Lower lobe of right lung (tissue), 2 donors: ENCODE measurements around the gene COCH. TPM values are rescaled to one million over a fixed set of nuclear protein-coding genes. Genes with fewer than 3 reads are reported as not detected.
"Not testable (repeated sequence)": the region's sequence is repeated elsewhere in the genome, so short reads cannot be mapped to it uniquely, and the experiment has no call there.

Experiments used
- ATAC-seq, 2 donors: fragments of 200-7000 bp; cut with Tn5 transposase; one replicate each; pipeline ENCODE4 v1.9.1; 2020 to 2022; ENCODE audit warnings: mild to moderate bottlenecking in 2 of 2, moderate library complexity in 2 of 2
- DNase-seq: peaks from one replicate; pipeline ENCODE4 v3.0.0-alpha.2; 2020
- H3K27ac ChIP-seq: fragments of 200-600 bp; one replicate; pipeline ENCODE4 v1.8.0; 2022
- H3K27me3 ChIP-seq: fragments of 200-600 bp; one replicate; pipeline ENCODE4 v1.8.0; 2022; ENCODE audit warnings: low read depth
- H3K36me3 ChIP-seq: fragments of 200-600 bp; one replicate; pipeline ENCODE4 v1.8.0; 2022; ENCODE audit warnings: mild to moderate bottlenecking
- H3K4me1 ChIP-seq: fragments of 200-600 bp; one replicate; pipeline ENCODE4 v1.8.0; 2022
- H3K4me3 ChIP-seq: fragments of 200-600 bp; one replicate; pipeline ENCODE4 v1.8.0; 2022; ENCODE audit warnings: mild to moderate bottlenecking
- H3K9me3 ChIP-seq: fragments of 200-600 bp; one replicate; pipeline ENCODE4 v1.8.0; 2022
- CTCF ChIP-seq: fragments of 200-600 bp; IDR thresholded peaks from one replicate; pipeline ENCODE4 v1.8.0; 2022; ENCODE audit warnings: antibody characterized with exemption, mild to moderate bottlenecking
- intact Hi-C: fragments of 100-400 bp; cut with DNase I; formaldehyde crosslinking; loops from one replicate; pipeline ENCODE4 v1.11.0; 2022
- total RNA-seq: library from RNA; stranded (reverse); fragmentation: NEBNext Ultra II Directional; extraction: Animal tissue kit (Norgen Biotek cat#: 25700); gene quantifications from one replicate; pipeline ENCODE4 v1.2.1, GENCODE V29; 2021
- donor health status: DM: no; HTN: yes; CAD: no; lungs with severe emphysema.

The COCH gene
- total RNA-seq, 1 donor from 2014 or later: 0.50 TPM

- no peaks in the 10 kb centered on the region for H3K27me3 ChIP-seq
- no peak for TF ChIP-seq CTCF
- ATAC-seq (no peak), DNase-seq (no peak)
- intact Hi-C loops: no loop called here
- H3K4me1 ChIP-seq: no peaks in the 10 kb centered on the region
- no peak overlapping the region for H3K4me3 ChIP-seq
- no peak overlapping the region for H3K27ac ChIP-seq
- no peaks in the 10 kb centered on the region for H3K9me3 ChIP-seq
- peaks cover 15% of the 10 kb centered on the region for H3K36me3 ChIP-seq
These were observed 54.1 kb downstream of the COCH start for GRCh38 chr14:30928462-30928861.

GRCh38 chr14:30933937-30934336 lies 59.6 kb downstream of the COCH start:
- DNase-seq, H3K4me1 ChIP-seq, H3K27ac ChIP-seq, intact Hi-C loops, H3K4me3 ChIP-seq, H3K27me3 ChIP-seq, H3K9me3 ChIP-seq, ATAC-seq: not testable (repeated sequence)
- peaks cover 49% of the 10 kb centered on the region for H3K36me3 ChIP-seq

GRCh38 chr14:30935445-30935844 lies 61.1 kb downstream of the COCH start:
- TF ChIP-seq CTCF: no peak
- H3K4me3 ChIP-seq: no peak overlapping the region
- H3K27me3 ChIP-seq: no peaks in the 10 kb centered on the region
- H3K36me3 ChIP-seq: peaks cover 50% of the 10 kb centered on the region
- H3K27ac ChIP-seq: no peak overlapping the region
- DNase-seq (no peak), ATAC-seq (no peak)
- no peaks in the 10 kb centered on the region for H3K4me1 ChIP-seq
- intact Hi-C loops: no loop called here
- H3K9me3 ChIP-seq: no peaks in the 10 kb centered on the region

GRCh38 chr14:30938617-30939016 lies 64.3 kb downstream of the COCH start:
- no peak overlapping the region for H3K27ac ChIP-seq
- ATAC-seq (no peak), DNase-seq (no peak)
- intact Hi-C loops: no loop called here
- H3K36me3 ChIP-seq: peaks cover 48% of the 10 kb centered on the region
- no peak overlapping the region for H3K4me3 ChIP-seq
- H3K4me1 ChIP-seq: no peaks in the 10 kb centered on the region
- no peaks in the 10 kb centered on the region for H3K27me3 ChIP-seq
- TF ChIP-seq CTCF: no peak
- H3K9me3 ChIP-seq: no peaks in the 10 kb centered on the region

Other genes starting within 250 kb of the COCH start
- gene AP4S1, start 151.1 kb downstream of the COCH start, total RNA-seq: 8.6 TPM
- gene STRN3, start 151.8 kb downstream of the COCH start, total RNA-seq: 32.8 TPM